Embryonic facial prominence (tissue), 1 donor: Measurements from ENCODE around the gene SERPINB3.
"Not testable (repeated sequence)": the region's sequence is repeated elsewhere in the genome, so short reads cannot be mapped to it uniquely, and the experiment has no call there.

Experiments used
- DNase-seq: peaks from one replicate; pipeline ENCODE4 v3.0.0-alpha.2; 2016; ENCODE audit errors: extremely low spot score

The SERPINB3 gene

DNA sequence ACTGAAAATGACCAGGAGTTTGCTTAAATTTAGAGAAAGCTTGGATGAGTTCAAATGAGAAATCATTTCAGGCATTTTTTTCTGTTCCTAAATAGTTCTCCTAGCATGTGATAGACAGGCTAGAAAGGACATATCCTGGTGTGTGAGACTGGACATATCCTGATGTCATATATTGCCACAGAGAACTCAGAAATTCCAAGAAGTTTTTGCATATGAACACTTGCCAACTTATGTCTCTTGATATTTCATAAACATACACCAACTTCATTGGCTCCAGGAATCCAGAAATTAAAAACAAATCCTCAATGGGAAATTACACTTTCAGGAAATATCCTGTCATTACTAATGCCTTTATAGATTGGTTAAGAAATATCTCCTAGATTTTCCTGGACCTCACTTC is 14.8 kb downstream of the SERPINB3 start:
- no peak for DNase-seq

- DNase-seq = not testable (repeated sequence)
These were observed 17.0 kb downstream of the SERPINB3 start for GRCh38 chr18:63644694-63645093.

DNA sequence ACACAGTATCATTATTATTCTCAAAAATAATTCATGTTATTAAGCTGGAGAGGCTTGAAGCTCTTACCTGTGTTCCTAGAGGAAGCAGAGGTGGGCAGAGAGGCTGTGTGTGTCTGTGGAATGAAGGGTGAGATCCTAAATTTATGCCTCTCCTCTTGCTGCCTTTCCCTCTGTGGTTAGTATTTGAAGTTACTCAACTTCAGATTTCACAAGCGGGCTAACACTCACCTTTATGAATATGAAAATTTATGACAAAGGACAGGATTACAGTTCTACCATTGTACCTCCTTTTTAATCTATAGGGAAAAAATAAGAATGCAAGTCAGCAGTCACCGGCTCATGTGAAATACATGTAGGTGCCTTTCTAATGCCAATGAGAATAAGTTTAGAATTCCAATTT is 17.6 kb downstream of the SERPINB3 start, which contains the start of gene SERPINB4:
Gene SERPINB4 (minus strand): TSS at position 115 of the 400 bp plus-strand sequence. CDS start 679 bp downstream, outside the sequence.
- not testable (repeated sequence) for DNase-seq

DNA sequence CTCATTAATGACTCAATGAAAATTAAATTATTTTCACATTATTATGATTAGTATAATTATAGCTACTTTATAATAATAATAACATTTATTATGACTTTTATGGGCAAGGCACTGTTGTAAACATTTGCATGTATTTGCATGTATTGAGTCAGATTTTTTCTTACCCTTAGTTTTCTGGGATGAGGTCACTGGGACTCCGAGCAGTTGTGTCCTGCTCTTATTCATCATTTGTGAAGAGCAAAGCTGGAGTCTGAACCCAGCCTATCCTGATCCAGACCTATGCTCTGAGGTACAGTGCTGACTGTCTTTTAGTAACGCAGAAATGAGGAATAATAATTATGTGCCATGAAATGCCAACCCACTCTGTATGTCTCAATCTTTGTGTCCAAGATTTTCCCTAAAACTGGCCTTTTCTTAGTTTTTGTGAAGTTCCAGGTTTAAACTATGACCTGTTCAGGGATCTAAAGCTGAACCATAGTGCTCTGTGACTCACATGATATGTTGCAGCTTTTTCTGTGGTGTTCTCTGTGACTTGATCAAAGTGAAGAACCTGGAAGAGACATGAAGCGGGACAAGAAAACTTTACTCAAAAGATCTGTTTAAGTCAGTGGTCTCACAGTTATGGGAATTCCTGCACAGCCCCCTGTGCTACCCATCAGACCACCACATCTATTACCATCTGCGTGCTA is 18.9 kb downstream of the SERPINB3 start:
- not testable (repeated sequence) for DNase-seq

DNA sequence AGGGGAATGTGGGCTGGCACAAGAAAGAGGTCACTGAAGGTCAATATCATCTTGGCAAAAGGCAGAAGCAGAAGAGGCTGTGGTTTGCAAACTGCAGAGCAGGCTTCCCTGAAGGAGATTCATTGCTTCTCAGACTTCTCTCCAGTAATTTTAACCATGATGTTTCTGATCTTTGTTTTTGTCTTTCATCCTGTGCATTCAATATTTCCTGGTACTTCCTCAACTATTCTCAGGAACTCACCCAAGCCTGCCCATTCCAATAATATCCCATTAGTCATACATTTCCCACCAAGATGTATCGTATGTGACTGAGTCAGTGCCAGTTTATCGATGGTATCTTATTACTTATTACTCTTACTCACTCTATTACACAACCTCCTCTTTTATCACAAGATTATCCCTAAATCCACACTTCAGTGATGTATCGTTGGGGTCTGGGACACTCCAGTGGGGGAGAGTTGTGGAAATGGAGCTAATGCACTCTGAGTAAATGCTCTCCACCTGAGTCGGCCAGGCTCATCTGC is 20.5 kb downstream of the SERPINB3 start:
- DNase-seq = not testable (repeated sequence)

GRCh38 chr18:63637703-63638102 is 24.0 kb downstream of the SERPINB3 start:
- DNase-seq = no peak

GRCh38 chr18:63627819-63628218 is 33.9 kb downstream of the SERPINB3 start:
- no peak for DNase-seq

DNA sequence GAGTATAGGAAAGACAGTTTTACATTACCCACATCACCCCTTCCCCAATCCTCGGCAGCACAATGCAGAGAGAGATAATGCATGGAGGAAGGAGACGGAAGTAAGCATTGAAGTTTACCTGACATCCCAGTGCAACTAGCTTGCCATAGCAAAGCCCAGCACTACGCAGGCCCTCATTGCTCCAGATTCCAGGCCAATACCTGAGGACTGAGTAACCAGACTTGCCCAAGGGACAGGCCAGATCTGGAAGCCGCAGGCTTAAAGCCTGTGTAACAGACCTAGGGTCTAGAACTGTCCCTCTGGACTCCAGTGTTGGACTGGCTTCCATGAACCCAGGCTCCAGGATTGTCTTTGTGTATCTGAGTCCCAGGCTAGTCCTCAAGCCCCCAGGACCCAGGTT is 35.3 kb downstream of the SERPINB3 start:
- no peak for DNase-seq

DNA sequence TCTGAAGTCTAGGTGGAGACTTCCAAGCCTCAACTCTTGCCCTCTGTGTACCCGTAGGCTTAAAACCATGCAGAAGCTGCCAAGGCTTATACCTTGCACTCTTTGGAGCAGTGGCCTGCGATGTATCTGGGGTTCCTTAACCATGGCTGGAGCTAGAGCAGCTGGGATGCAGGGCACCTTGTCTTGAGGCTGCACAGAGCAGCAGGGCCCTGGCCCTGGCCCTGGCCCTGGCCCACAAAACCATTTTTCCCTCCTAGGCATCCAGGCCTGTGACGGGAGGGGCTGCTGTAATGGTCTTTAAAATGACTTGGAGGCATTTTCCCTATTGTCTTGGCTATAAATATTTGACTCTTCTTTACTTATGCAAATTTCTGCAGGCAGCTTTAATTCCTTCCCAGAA is 36.8 kb downstream of the SERPINB3 start:
- no peak for DNase-seq

- DNase-seq = no peak
These were observed 42.0 kb downstream of the SERPINB3 start for GRCh38 chr18:63619661-63620060.

GRCh38 chr18:63617915-63618234 is 43.8 kb downstream of the SERPINB3 start:
- DNase-seq = no peak

DNA sequence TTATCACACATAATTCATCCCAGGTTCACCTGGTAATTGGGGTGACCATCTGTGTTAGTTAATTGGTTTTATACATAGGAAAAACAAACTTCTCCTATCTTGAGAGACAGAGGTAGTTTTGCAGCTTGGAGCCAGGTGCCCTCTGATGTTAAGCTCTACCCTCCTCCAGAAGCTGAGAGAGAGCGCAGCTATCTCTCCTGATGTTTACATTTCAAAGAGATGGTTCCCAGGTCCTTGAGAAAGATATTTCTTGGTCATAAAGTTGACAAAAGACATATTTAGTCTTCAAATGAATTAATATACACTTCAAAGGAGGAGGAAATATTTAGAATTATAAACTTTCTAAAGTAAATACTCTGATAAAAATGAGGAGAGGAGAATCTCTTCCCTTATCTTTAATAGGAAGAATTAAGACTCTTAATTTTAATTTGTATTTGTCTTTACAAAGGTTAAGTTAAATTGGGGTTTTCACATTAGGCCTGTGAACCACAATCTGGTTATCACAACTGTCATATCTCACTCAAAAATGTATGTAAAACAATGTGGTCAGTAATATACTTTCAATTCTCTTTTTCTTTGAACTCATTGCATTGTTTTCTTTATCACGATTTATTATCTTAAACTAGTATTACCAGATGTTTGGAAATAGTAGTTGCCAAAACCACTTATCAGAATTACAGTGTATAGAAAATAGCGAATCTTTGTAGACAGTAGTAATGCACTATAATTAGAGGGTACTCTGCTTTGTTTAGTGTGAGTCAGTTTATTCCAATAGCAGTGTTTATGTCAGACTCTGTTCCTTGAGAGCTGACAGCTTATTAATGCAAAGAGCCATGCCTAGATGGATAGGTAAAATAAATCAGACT is 44.4 kb downstream of the SERPINB3 start:
- no peak for DNase-seq

- DNase-seq = no peak
These were observed 48.3 kb downstream of the SERPINB3 start for GRCh38 chr18:63613420-63613819.

- DNase-seq = no peak
These were observed 55.2 kb downstream of the SERPINB3 start for GRCh38 chr18:63606526-63606925.
